B cell (primary cell): ENCODE data around the gene ADAMTS16.

Source experiments
- CTCF ChIP-seq: fragments of 200-600 bp; IDR thresholded peaks from one replicate; pipeline ENCODE4 v1.8.0; 2022; ENCODE audit warnings: antibody characterized with exemption, mild to moderate bottlenecking
- EZH2 ChIP-seq: IDR thresholded peaks from 2 replicates; pipeline ENCODE4 v1.6.1; 2012; ENCODE audit warnings: borderline replicate concordance, low read depth, mild to moderate bottlenecking, moderate library complexity, low read length; ENCODE audit not compliant: insufficient read depth, poor library complexity, severe bottlenecking

- no peak for TF ChIP-seq CTCF
- TF ChIP-seq EZH2: no peak
Observed at GRCh38 chr5:5258564-5258963, 118.4 kb downstream of the ADAMTS16 start.
